Vagina (tissue), 2 donors: ENCODE measurements around the gene C11orf97. TPM values are rescaled to one million over a fixed set of nuclear protein-coding genes. Genes with fewer than 3 reads are reported as not detected.
A peak's percentile ranks its signal among the peaks of the same experiment; 100 is the strongest.

Experiments
- DNase-seq, 2 donors: peaks; one replicate each; pipeline ENCODE4 v3.0.0-alpha.2; 2017; ENCODE audit errors: extremely low spot score in 2 of 2
- H3K27ac ChIP-seq: fragments of 200-600 bp; sonication (generic); one replicate; pipeline ENCODE4 v1.5.1; 2019
- H3K27me3 ChIP-seq: fragments of 200-600 bp; sonication (generic); one replicate; pipeline ENCODE4 v1.5.1; 2019
- H3K36me3 ChIP-seq, 2 donors: fragments of 200-600 bp; sonication (generic); one replicate each; pipeline ENCODE4 v1.5.1; 2017 to 2019
- H3K4me1 ChIP-seq: fragments of 200-600 bp; sonication (generic); one replicate; pipeline ENCODE4 v1.5.1; 2019
- H3K4me3 ChIP-seq, 2 donors: fragments of 200-600 bp; sonication (generic); 1 replicate in 1 of 2; 2 replicates in 1 of 2; pipeline ENCODE4 v1.5.1; 2016 to 2019
- H3K9me3 ChIP-seq: fragments of 200-600 bp; sonication (generic); one replicate; pipeline ENCODE4 v1.5.1; 2019
- CTCF ChIP-seq, 3 experiments: fragments of 450-650 bp in 2 of 3; fragments of 200-600 bp in 1 of 3; sonication (generic) in 1 of 3; IDR thresholded peaks; one replicate each; pipeline ENCODE4 v1.5.1; 2017 to 2019; ENCODE audit warnings: antibody characterized with exemption in 3 of 3, mild to moderate bottlenecking in 2 of 3, moderate library complexity in 2 of 3
- POLR2A ChIP-seq, 2 donors: fragments of 450-650 bp; IDR thresholded peaks; one replicate each; pipeline ENCODE4 v1.6.1; 2017; ENCODE audit warnings: antibody characterized with exemption in 2 of 2, mild to moderate bottlenecking in 2 of 2, moderate library complexity in 2 of 2
- POLR2AphosphoS5 ChIP-seq, 2 donors: sonication (generic); formaldehyde crosslinking; IDR thresholded peaks; one replicate each; pipeline ENCODE4 v1.9.0; 2017; ENCODE audit warnings: antibody characterized with exemption in 2 of 2, mild to moderate bottlenecking in 2 of 2, low read depth in 1 of 2; ENCODE audit not compliant: insufficient read depth in 1 of 2
- intact Hi-C: fragments of 100-400 bp; cut with DNase I; formaldehyde crosslinking; loops from one replicate; pipeline ENCODE4 v1.15.1; 2023
- total RNA-seq: library from RNA; depleted of rRNA; stranded (reverse); fragments of >200 nt; gene quantifications from one replicate; pipeline ENCODE4 v1.2.3, GENCODE V29; 2016

C11orf97 gene
- total RNA-seq, 1 donor from 2014 or later, result not detected

GRCh38 chr11:94545264-94546161 is 33.3 kb downstream of the C11orf97 start:
- no peak for DNase-seq
- intact Hi-C loops, result no loop called here

GRCh38 chr11:94546162-94546470 is 33.9 kb downstream of the C11orf97 start:
- H3K27me3 ChIP-seq, result no peaks in the 10 kb centered on the region
- TF ChIP-seq CTCF (IDR thresholded peaks at IDR 0.05), result no peak
- no peak for TF ChIP-seq POLR2AphosphoS5 (IDR thresholded peaks at IDR 0.05; ENCODE audit: insufficient read depth in 1 of 2, low read depth in 1 of 2)
- TF ChIP-seq POLR2A (IDR thresholded peaks at IDR 0.05), result no peak
- peaks cover 61% of the 10 kb centered on the region for H3K4me1 ChIP-seq
- H3K4me3 ChIP-seq, result peak overlapping the region; percentile 60 to 97
- no peak for DNase-seq
- H3K36me3 ChIP-seq, result no peaks in the 10 kb centered on the region
- intact Hi-C loops, result no loop called here
- no peak overlapping the region for H3K27ac ChIP-seq
- H3K9me3 ChIP-seq, result no peaks in the 10 kb centered on the region

More at GRCh38 chr11:94545264-94546161, 33.3 kb downstream of the C11orf97 start:
- H3K4me1 ChIP-seq, result peaks cover 58% of the 10 kb centered on the region
- H3K4me3 ChIP-seq, result peak overlapping the region; percentile 60 to 97
- H3K36me3 ChIP-seq, result no peaks in the 10 kb centered on the region
- no peaks in the 10 kb centered on the region for H3K27me3 ChIP-seq
- no peaks in the 10 kb centered on the region for H3K9me3 ChIP-seq
- peak overlapping the region; percentile 91 for H3K27ac ChIP-seq
- TF ChIP-seq POLR2A (IDR thresholded peaks at IDR 0.05), result no peak
- no peak for TF ChIP-seq CTCF (IDR thresholded peaks at IDR 0.05)
- no peak for TF ChIP-seq POLR2AphosphoS5 (IDR thresholded peaks at IDR 0.05; ENCODE audit: insufficient read depth in 1 of 2, low read depth in 1 of 2)

GRCh38 chr11:94546886-94547285 is 34.6 kb downstream of the C11orf97 start:
- Histone ChIP-seq H3K36me3 (no peaks in the 10 kb centered on the region), H3K27ac (no peak overlapping the region), H3K4me1 (peaks cover 61% of the 10 kb centered on the region), H3K9me3 (no peaks in the 10 kb centered on the region), H3K27me3 (no peaks in the 10 kb centered on the region), H3K4me3 (peak overlapping the region in 1 of 2 donors; percentile 5)
- DNase-seq, result no peak
- intact Hi-C loops, result no loop called here
- TF ChIP-seq POLR2AphosphoS5 (IDR thresholded peaks at IDR 0.05; ENCODE audit: insufficient read depth in 1 of 2, low read depth in 1 of 2) (no peak), POLR2A (IDR thresholded peaks at IDR 0.05) (no peak), CTCF (IDR thresholded peaks at IDR 0.05) (no peak)

GRCh38 chr11:94549146-94549545 is 36.9 kb downstream of the C11orf97 start:
- Histone ChIP-seq H3K27ac (no peak overlapping the region), H3K9me3 (no peaks in the 10 kb centered on the region), H3K4me3 (no peak overlapping the region), H3K36me3 (no peaks in the 10 kb centered on the region), H3K4me1 (peaks cover 55% of the 10 kb centered on the region), H3K27me3 (no peaks in the 10 kb centered on the region)
- no peak for DNase-seq
- intact Hi-C loops, result no loop called here
- no peak for TF ChIP-seq CTCF (IDR thresholded peaks at IDR 0.05)
- TF ChIP-seq POLR2A (IDR thresholded peaks at IDR 0.05), result no peak
- no peak for TF ChIP-seq POLR2AphosphoS5 (IDR thresholded peaks at IDR 0.05; ENCODE audit: insufficient read depth in 1 of 2, low read depth in 1 of 2)

GRCh38 chr11:94550513-94550912 is 38.3 kb downstream of the C11orf97 start:
- Histone ChIP-seq H3K27me3 (no peaks in the 10 kb centered on the region), H3K9me3 (no peaks in the 10 kb centered on the region), H3K36me3 (no peaks in the 10 kb centered on the region), H3K4me3 (no peak overlapping the region), H3K4me1 (peaks cover 44% of the 10 kb centered on the region), H3K27ac (no peak overlapping the region)
- intact Hi-C loops, result no loop called here
- no peak for DNase-seq
- no peak for TF ChIP-seq POLR2AphosphoS5 (IDR thresholded peaks at IDR 0.05; ENCODE audit: insufficient read depth in 1 of 2, low read depth in 1 of 2)
- no peak for TF ChIP-seq POLR2A (IDR thresholded peaks at IDR 0.05)
- TF ChIP-seq CTCF (IDR thresholded peaks at IDR 0.05), result no peak
